Measurements from ENCODE around the gene OGFRL1.

OGFRL1 gene

GRCh38 chr6:71333050-71333449 is 44.4 kb downstream of the OGFRL1 start:
- H3K36me3 ChIP-seq = no peaks in the 10 kb centered on the region
- H3K27me3 ChIP-seq = no peaks in the 10 kb centered on the region
- no peaks in the 10 kb centered on the region for H3K4me1 ChIP-seq
- no peaks in the 10 kb centered on the region for H3K9me3 ChIP-seq
- DNase-seq = no peak
- TF ChIP-seq CTCF (IDR thresholded peaks at IDR 0.05; ENCODE audit: low read depth, low read length) = no peak
- H3K4me3 ChIP-seq (ENCODE audit: low read depth, low read length) = no peak overlapping the region

GRCh38 chr6:71333697-71334096 is 45.1 kb downstream of the OGFRL1 start:
- H3K4me1 ChIP-seq = no peaks in the 10 kb centered on the region
- TF ChIP-seq CTCF (IDR thresholded peaks at IDR 0.05; ENCODE audit: low read depth, low read length) = no peak
- no peaks in the 10 kb centered on the region for H3K9me3 ChIP-seq
- no peaks in the 10 kb centered on the region for H3K27me3 ChIP-seq
- DNase-seq = no peak
- no peak overlapping the region for H3K4me3 ChIP-seq (ENCODE audit: low read depth, low read length)
- H3K36me3 ChIP-seq = no peaks in the 10 kb centered on the region

- H3K4me3 ChIP-seq (ENCODE audit: low read depth, low read length) = no peak overlapping the region
- no peaks in the 10 kb centered on the region for H3K36me3 ChIP-seq
- DNase-seq = no peak
- no peaks in the 10 kb centered on the region for H3K4me1 ChIP-seq
- H3K27me3 ChIP-seq = no peaks in the 10 kb centered on the region
- no peaks in the 10 kb centered on the region for H3K9me3 ChIP-seq
- TF ChIP-seq CTCF (IDR thresholded peaks at IDR 0.05; ENCODE audit: low read depth, low read length) = no peak
Observed at GRCh38 chr6:71334768-71335167, 46.2 kb downstream of the OGFRL1 start.

DNA sequence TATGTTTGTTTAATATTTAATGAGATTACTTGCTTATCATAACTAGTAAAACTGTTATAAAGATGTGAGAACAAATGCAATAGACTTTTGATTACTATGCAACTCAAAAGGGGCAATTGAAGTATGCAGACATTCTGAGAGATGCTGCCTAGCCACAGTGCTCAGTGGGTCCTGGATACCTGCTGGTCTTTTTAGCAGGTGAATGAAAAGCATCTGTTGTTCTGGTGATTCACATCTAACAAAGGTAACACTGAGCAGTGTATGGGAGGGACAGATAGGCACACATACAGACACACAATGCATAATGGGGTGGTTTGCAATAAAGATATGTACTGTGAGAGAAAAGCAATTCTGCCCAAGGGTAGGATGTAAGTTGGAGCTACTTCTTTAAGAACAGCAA is 46.9 kb downstream of the OGFRL1 start:
- no peak for DNase-seq
- H3K4me3 ChIP-seq (ENCODE audit: low read depth, low read length) = no peak overlapping the region
- TF ChIP-seq CTCF (IDR thresholded peaks at IDR 0.05; ENCODE audit: low read depth, low read length) = no peak

GRCh38 chr6:71336901-71337300 is 48.3 kb downstream of the OGFRL1 start:
- Histone ChIP-seq H3K4me1 (no peaks in the 10 kb centered on the region), H3K36me3 (no peaks in the 10 kb centered on the region), H3K4me3 (ENCODE audit: low read depth, low read length) (no peak overlapping the region), H3K9me3 (no peaks in the 10 kb centered on the region), H3K27me3 (no peaks in the 10 kb centered on the region)
- no peak for TF ChIP-seq CTCF (IDR thresholded peaks at IDR 0.05; ENCODE audit: low read depth, low read length)
- no peak for DNase-seq

More for the DNA sequence above, 46.9 kb downstream of the OGFRL1 start:
- Histone ChIP-seq H3K36me3 (no peaks in the 10 kb centered on the region), H3K4me1 (no peaks in the 10 kb centered on the region), H3K9me3 (no peaks in the 10 kb centered on the region), H3K27me3 (no peaks in the 10 kb centered on the region)

DNA sequence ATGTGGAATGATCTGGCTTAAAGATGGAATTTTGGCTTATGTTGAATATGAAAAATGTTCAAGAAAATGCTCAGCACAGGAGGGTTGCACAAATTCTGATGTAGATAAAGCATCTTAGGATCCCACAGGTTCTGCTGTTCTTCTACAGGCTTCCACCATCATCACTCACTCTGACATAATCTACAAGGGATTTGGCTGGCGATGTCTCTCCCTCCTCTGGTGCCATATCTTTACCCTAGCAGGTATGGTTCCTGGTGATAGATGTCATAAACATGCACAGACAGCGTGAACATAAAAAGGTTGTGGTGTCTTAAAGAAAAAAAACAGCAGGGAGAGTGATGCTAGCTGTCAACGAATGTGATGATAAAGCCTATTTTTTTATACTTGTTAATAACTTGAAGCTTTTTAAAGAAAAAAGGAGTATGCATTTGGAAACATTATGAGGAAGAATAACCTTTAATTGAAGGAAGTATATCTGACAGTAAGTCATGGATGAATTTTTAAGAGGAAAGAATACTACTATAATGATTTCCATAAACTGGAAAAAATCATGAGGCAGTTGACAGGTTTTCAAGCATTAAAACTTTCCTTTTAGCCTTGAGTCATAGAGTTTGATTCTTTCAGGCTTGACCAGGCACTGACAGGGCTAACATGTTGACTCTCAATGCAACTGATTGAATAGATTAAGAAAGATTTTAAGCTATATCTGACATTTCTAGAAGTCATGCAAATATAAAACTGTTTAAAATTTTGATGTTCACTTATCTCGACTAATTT is 50.1 kb downstream of the OGFRL1 start:
- TF ChIP-seq CTCF (IDR thresholded peaks at IDR 0.05; ENCODE audit: low read depth, low read length) = no peak
- Histone ChIP-seq H3K4me3 (ENCODE audit: low read depth, low read length) (no peak overlapping the region), H3K27me3 (no peaks in the 10 kb centered on the region), H3K9me3 (no peaks in the 10 kb centered on the region), H3K4me1 (no peaks in the 10 kb centered on the region), H3K36me3 (no peaks in the 10 kb centered on the region)
- no peak for DNase-seq
